ENCODE results near the gene B3GAT2.

The B3GAT2 gene

GRCh38 chr6:70842541-70842940 is 114.3 kb downstream of the B3GAT2 start:
- peaks cover 13% of the 10 kb centered on the region for H3K36me3 ChIP-seq (replicated peaks; ENCODE audit: low read depth, low read length)
- no peak overlapping the region for H3K4me2 ChIP-seq (ENCODE audit: low read length)
- H3K9me3 ChIP-seq (ENCODE audit: insufficient read depth, low read length), result no peaks in the 10 kb centered on the region
- no peaks in the 10 kb centered on the region for H3K79me2 ChIP-seq (ENCODE audit: low read length)
- no peaks in the 10 kb centered on the region for H4K20me1 ChIP-seq (ENCODE audit: insufficient read depth, low read length)
- H3K9ac ChIP-seq (ENCODE audit: low read length), result no peak overlapping the region
- H3K27ac ChIP-seq (ENCODE audit: low read length), result no peak overlapping the region
- H3K4me1 ChIP-seq (ENCODE audit: low read length), result no peaks in the 10 kb centered on the region
- TF ChIP-seq EZH2phosphoT487 (IDR thresholded peaks at IDR 0.05; ENCODE audit: low read depth) (no peak), CTCF (IDR thresholded peaks at IDR 0.05; ENCODE audit: low read depth, low read length) (no peak)
- H3K27me3 ChIP-seq (ENCODE audit: low read depth, low read length), result no peaks in the 10 kb centered on the region
- H2AFZ ChIP-seq (ENCODE audit: low read depth, low read length), result no peak overlapping the region
- H3K4me3 ChIP-seq (ENCODE audit: low read length), result no peak overlapping the region

GRCh38 chr6:70841112-70841511 is 115.7 kb downstream of the B3GAT2 start:
- H3K4me1 ChIP-seq (ENCODE audit: low read length), result no peaks in the 10 kb centered on the region
- no peak overlapping the region for H3K9ac ChIP-seq (ENCODE audit: low read length)
- no peak overlapping the region for H2AFZ ChIP-seq (ENCODE audit: low read depth, low read length)
- no peak overlapping the region for H3K4me3 ChIP-seq (ENCODE audit: low read length)
- no peak overlapping the region for H3K27ac ChIP-seq (ENCODE audit: low read length)
- H3K9me3 ChIP-seq (ENCODE audit: insufficient read depth, low read length), result no peaks in the 10 kb centered on the region
- no peak overlapping the region for H3K4me2 ChIP-seq (ENCODE audit: low read length)
- no peaks in the 10 kb centered on the region for H3K79me2 ChIP-seq (ENCODE audit: low read length)
- TF ChIP-seq CTCF (IDR thresholded peaks at IDR 0.05; ENCODE audit: low read depth, low read length) (no peak), EZH2phosphoT487 (IDR thresholded peaks at IDR 0.05; ENCODE audit: low read depth) (no peak)
- H3K36me3 ChIP-seq (replicated peaks; ENCODE audit: low read depth, low read length), result peaks cover 2% of the 10 kb centered on the region
- H3K27me3 ChIP-seq (ENCODE audit: low read depth, low read length), result no peaks in the 10 kb centered on the region
- no peaks in the 10 kb centered on the region for H4K20me1 ChIP-seq (ENCODE audit: insufficient read depth, low read length)

- H3K27ac ChIP-seq (ENCODE audit: low read length), result no peak overlapping the region
- no peak overlapping the region for H3K9ac ChIP-seq (ENCODE audit: low read length)
- no peak overlapping the region for H2AFZ ChIP-seq (ENCODE audit: low read depth, low read length)
- H3K4me2 ChIP-seq (ENCODE audit: low read length), result no peak overlapping the region
- H3K4me3 ChIP-seq (ENCODE audit: low read length), result no peak overlapping the region
- H3K9me3 ChIP-seq (ENCODE audit: insufficient read depth, low read length), result no peaks in the 10 kb centered on the region
- no peaks in the 10 kb centered on the region for H3K27me3 ChIP-seq (ENCODE audit: low read depth, low read length)
- no peaks in the 10 kb centered on the region for H3K79me2 ChIP-seq (ENCODE audit: low read length)
- no peaks in the 10 kb centered on the region for H3K36me3 ChIP-seq (replicated peaks; ENCODE audit: low read depth, low read length)
- no peaks in the 10 kb centered on the region for H4K20me1 ChIP-seq (ENCODE audit: insufficient read depth, low read length)
- H3K4me1 ChIP-seq (ENCODE audit: low read length), result no peaks in the 10 kb centered on the region
- no peak for TF ChIP-seq CTCF (IDR thresholded peaks at IDR 0.05; ENCODE audit: low read depth, low read length)
- TF ChIP-seq EZH2phosphoT487 (IDR thresholded peaks at IDR 0.05; ENCODE audit: low read depth), result no peak
Measured at GRCh38 chr6:70839286-70840266, 117.3 kb downstream of the B3GAT2 start.

- no peaks in the 10 kb centered on the region for H3K36me3 ChIP-seq (replicated peaks; ENCODE audit: low read depth, low read length)
- H2AFZ ChIP-seq (ENCODE audit: low read depth, low read length), result no peak overlapping the region
- no peak for TF ChIP-seq EZH2phosphoT487 (IDR thresholded peaks at IDR 0.05; ENCODE audit: low read depth)
- TF ChIP-seq CTCF (IDR thresholded peaks at IDR 0.05; ENCODE audit: low read depth, low read length), result no peak
- H3K9me3 ChIP-seq (ENCODE audit: insufficient read depth, low read length), result no peaks in the 10 kb centered on the region
- no peaks in the 10 kb centered on the region for H3K4me1 ChIP-seq (ENCODE audit: low read length)
- no peak overlapping the region for H3K27ac ChIP-seq (ENCODE audit: low read length)
- H3K9ac ChIP-seq (ENCODE audit: low read length), result no peak overlapping the region
- H3K79me2 ChIP-seq (ENCODE audit: low read length), result no peaks in the 10 kb centered on the region
- no peak overlapping the region for H3K4me3 ChIP-seq (ENCODE audit: low read length)
- H4K20me1 ChIP-seq (ENCODE audit: insufficient read depth, low read length), result no peaks in the 10 kb centered on the region
- H3K4me2 ChIP-seq (ENCODE audit: low read length), result no peak overlapping the region
- H3K27me3 ChIP-seq (ENCODE audit: low read depth, low read length), result no peaks in the 10 kb centered on the region
Measured at GRCh38 chr6:70838907-70839285, 118.0 kb downstream of the B3GAT2 start.
